Heart left ventricle (tissue), 16 donors: Measurements from ENCODE around the gene DPPA3. TPM values are rescaled to one million over a fixed set of nuclear protein-coding genes. Genes with fewer than 3 reads are reported as not detected.

Experiments
- ATAC-seq, 4 donors: fragments of 200-7000 bp; cut with Tn5 transposase; one replicate each; pipeline ENCODE4 v1.9.1; 2020 to 2022; ENCODE audit warnings: moderate library complexity in 4 of 4, mild to moderate bottlenecking in 3 of 4, moderate number of reproducible peaks in 1 of 4
- DNase-seq, 5 donors: peaks; one replicate each; pipeline ENCODE4 v3.0.0-alpha.2; 2020
- H3K27ac ChIP-seq, 12 donors: fragments of 200-600 bp; sonication (generic) in 4 of 12; one replicate each; pipeline versions ENCODE4 v1.5.0 to v1.8.0; 2016 to 2022; ENCODE audit warnings: mild to moderate bottlenecking in 2 of 12
- H3K27me3 ChIP-seq, 9 donors: fragments of 200-600 bp; sonication (generic) in 2 of 9; one replicate each; pipeline versions ENCODE4 v1.5.1 to v1.8.0; 2016 to 2022; ENCODE audit warnings: mild to moderate bottlenecking in 3 of 9
- H3K36me3 ChIP-seq, 9 donors: fragments of 200-600 bp; sonication (generic) in 2 of 9; one replicate each; pipeline versions ENCODE4 v1.5.0 to v1.8.0; 2018 to 2022; ENCODE audit warnings: mild to moderate bottlenecking in 2 of 9
- H3K4me1 ChIP-seq, 12 donors: fragments of 200-600 bp; sonication (generic) in 4 of 12; one replicate each; pipeline versions ENCODE4 v1.5.0 to v1.8.0; 2016 to 2022; ENCODE audit warnings: mild to moderate bottlenecking in 3 of 12
- H3K4me3 ChIP-seq, 12 donors: fragments of 200-600 bp; sonication (generic) in 4 of 12; one replicate each; pipeline versions ENCODE4 v1.5.0 to v1.8.0; 2017 to 2022; ENCODE audit warnings: mild to moderate bottlenecking in 9 of 12, moderate library complexity in 4 of 12
- H3K9me3 ChIP-seq, 12 donors: fragments of 200-600 bp; sonication (generic) in 4 of 12; one replicate each; pipeline versions ENCODE4 v1.5.0 to v1.8.0; 2016 to 2022; ENCODE audit warnings: mild to moderate bottlenecking in 1 of 12
- CTCF ChIP-seq, 12 donors: fragments of 200-600 bp; sonication (generic) in 4 of 12; IDR thresholded peaks; one replicate each; pipeline versions ENCODE4 v1.5.0 to v1.8.0; 2018 to 2022; ENCODE audit warnings: antibody characterized with exemption in 12 of 12, mild to moderate bottlenecking in 5 of 12
- POLR2A ChIP-seq, 2 donors: fragments of 450-650 bp; IDR thresholded peaks; one replicate each; pipeline ENCODE4 v1.6.1; 2017; ENCODE audit warnings: antibody characterized with exemption in 2 of 2, mild to moderate bottlenecking in 2 of 2, moderate library complexity in 2 of 2
- WGBS, 4 donors: extraction: QIAGEN DNeasy Blood & Tissue Kit in 2 of 4; methylation state at CpG; one replicate each; pipeline versions ENCODE4 v1.1.5 to v1.1.7; 2013 to 2018; 5-methylcytosine and 5-hydroxymethylcytosine counted together
- intact Hi-C, 10 donors: fragments of 100-400 bp; cut with DNase I; formaldehyde crosslinking; loops; one replicate each; pipeline versions ENCODE4 v1.11.1 to v1.14.2; 2022
- polyA plus RNA-seq, 2 donors: library from polyadenylated mRNA; stranded (reverse); fragments of 200-250 nt; gene quantifications; one replicate each; pipeline ENCODE4 v1.2.3, GENCODE V29; 2013
- total RNA-seq, 9 donors: library from RNA; depleted of rRNA in 2 of 9; stranded (reverse); fragments of >200 nt in 2 of 9; fragmentation: NEBNext Ultra II Directional in 3 of 9; extraction: Animal tissue kit (Norgen Biotek cat#: 25700) in 3 of 9; gene quantifications; one replicate each; pipeline versions ENCODE4 v1.1.0 to v1.2.4, GENCODE V29; 2016 to 2023
- donor health status: ischemic (EF 13 %, LVEDD 7.1; RV severe dilation, severe dysfunction).
- donor health status: healthy with polysubstance abuse.
- donor health status: DM: no; HTN: yes; CAD: no.
- donor health status: DM: no; HTN: no; CAD: no.
- donor health status: ischemic (EF 25% LVEDD 6.9; RV normal size, moderate dysfunction).
- donor health status: ischemic (EF 25% LVEDD 5.7; RV mildly dilated, moderate dysfunction).
- donor health status: healthy.
- donor health status: DM: yes; HTN: yes; CAD: no.
- donor health status: ischemic (EF 35%, LVEDD 5.7; RV mildly dilated, moderate dysfunction).
- donor health status: nonischemic (EF 11% LVEDD 7.7; RV severe dilation, severe dysfunction).
- donor health status: DM: yes; HTN: yes; CAD: no.
- donor health status: PGD.
- donor health status: ischemic (EF 29% LVEDD 5.4; RV normal size, mild dysfunction).
- donor health status: nonischemic (EF 23%, LVEDD 6.1; RV moderate dilation, normal function).

DPPA3 gene
- total and polyA plus RNA-seq, 11 donors, result not detected

GRCh38 chr12:7731486-7731885 is 20.3 kb downstream of the DPPA3 start:
- TF ChIP-seq POLR2A (IDR thresholded peaks at IDR 0.05) (no peak), CTCF (IDR thresholded peaks at IDR 0.05) (no peak)
- ATAC-seq, result no peak
- no peak for DNase-seq
- 29 to 34% (median 33%) methylated on average over 5 of the region's 5 CpGs for WGBS, 4 donors
- H3K4me3 ChIP-seq, result no peak overlapping the region
- intact Hi-C loops, result no loop called here
- H3K9me3 ChIP-seq, result no peaks in the 10 kb centered on the region
- H3K27ac ChIP-seq, result no peak overlapping the region
- H3K4me1 ChIP-seq, result no peaks in the 10 kb centered on the region
- H3K36me3 ChIP-seq, result no peaks in the 10 kb centered on the region
- no peaks in the 10 kb centered on the region for H3K27me3 ChIP-seq

GRCh38 chr12:7732993-7733392 is 21.8 kb downstream of the DPPA3 start:
- H3K36me3 ChIP-seq, result no peaks in the 10 kb centered on the region
- no peak for TF ChIP-seq POLR2A (IDR thresholded peaks at IDR 0.05)
- TF ChIP-seq CTCF (IDR thresholded peaks at IDR 0.05), result no peak
- H3K9me3 ChIP-seq, result no peaks in the 10 kb centered on the region
- DNase-seq, result no peak
- intact Hi-C loops, result no loop called here
- H3K4me1 ChIP-seq, result no peaks in the 10 kb centered on the region
- no peak overlapping the region for H3K27ac ChIP-seq
- 49 to 67% (median 58%) methylated on average over 3 of the region's 3 CpGs for WGBS, 4 donors
- no peaks in the 10 kb centered on the region for H3K27me3 ChIP-seq
- no peak overlapping the region for H3K4me3 ChIP-seq
- ATAC-seq, result no peak

GRCh38 chr12:7747246-7747645 is 36.0 kb downstream of the DPPA3 start, which contains the start of gene CLEC4C:
CLEC4C (minus strand) TSS chr12:7747375; CDS start chr12:7747348, 27 bp downstream.
- no peaks in the 10 kb centered on the region for H3K36me3 ChIP-seq
- intact Hi-C loops, result no loop called here
- H3K4me1 ChIP-seq, result no peaks in the 10 kb centered on the region
- ATAC-seq (no peak), DNase-seq (no peak)
- WGBS, 4 donors, result 63 to 79% (median 78%) methylated on average over 5 of the region's 5 CpGs
- no peak within 1 kb of the TSS for H3K4me3 ChIP-seq
- no peak for TF ChIP-seq CTCF (IDR thresholded peaks at IDR 0.05)
- no peak for TF ChIP-seq POLR2A (IDR thresholded peaks at IDR 0.05)
- H3K9me3 ChIP-seq, result peaks cover 0 to 7% (median 0%) of the 10 kb centered on the region in 12 donors
- H3K27me3 ChIP-seq, result no peaks in the 10 kb centered on the region
- H3K27ac ChIP-seq, result no peak within 1 kb of the TSS

GRCh38 chr12:7748852-7749251 is 37.6 kb downstream of the DPPA3 start:
- TF ChIP-seq POLR2A (IDR thresholded peaks at IDR 0.05) (no peak), CTCF (IDR thresholded peaks at IDR 0.05) (no peak)
- WGBS, 4 donors, result 29 to 48% (median 31%) methylated on average over 4 of the region's 4 CpGs
- no peak for ATAC-seq
- Histone ChIP-seq H3K27me3 (no peaks in the 10 kb centered on the region), H3K9me3 (peaks cover 0 to 3% (median 0%) of the 10 kb centered on the region in 12 donors), H3K4me3 (no peak overlapping the region), H3K36me3 (no peaks in the 10 kb centered on the region), H3K4me1 (no peaks in the 10 kb centered on the region), H3K27ac (no peak overlapping the region)
- intact Hi-C loops, result no loop called here
- no peak for DNase-seq
